Measurements from ENCODE around the gene NME3. TPM values are rescaled to one million over a fixed set of nuclear protein-coding genes. Genes with fewer than 3 reads are reported as not detected.

NME3 gene
- total and polyA plus RNA-seq, 2 of the 13 experiments (the other 11 are each of a cell fraction or from before 2014, with no cell fraction given): 10.4 to 15.9 TPM

GRCh38 chr16:1794221-1794871, 23.0 kb upstream of the NME3 start (continued):
- no peak for TF ChIP-seq ZNF646 (CRISPR knock-in tag; IDR thresholded peaks at IDR 0.05)
- no peak for TF ChIP-seq DZIP1 (CRISPR knock-in tag; IDR thresholded peaks at IDR 0.05)
- no peak; the same call in 1 of the 2 replicates for TF ChIP-seq ARHGAP35 (CRISPR knock-in tag; IDR thresholded peaks at IDR 0.05; ENCODE audit: borderline replicate concordance)
- no peak for TF ChIP-seq DDIT3 (CRISPR knock-in tag; IDR thresholded peaks at IDR 0.05)
- peak; percentile 59; the same call in 1 of the 2 replicates for TF ChIP-seq ZNF501 (CRISPR knock-in tag; IDR thresholded peaks at IDR 0.05)
- peak; percentile 48; the same call in 1 of the 2 replicates for TF ChIP-seq ZFP90 (CRISPR knock-in tag; IDR thresholded peaks at IDR 0.05; ENCODE audit: borderline replicate concordance)
- TF ChIP-seq NCOR1 (IDR thresholded peaks at IDR 0.05; ENCODE audit: borderline replicate concordance, low read length): no peak
- no peak for TF ChIP-seq LRRFIP1 (CRISPR knock-in tag; conservative IDR thresholded peaks at IDR 0.05)
- TF ChIP-seq ZKSCAN5 (CRISPR knock-in tag; IDR thresholded peaks at IDR 0.05): no peak

Data from HepG2 (cell line).